A549 (cell line): Measurements from ENCODE around the gene AQP10. TPM values are rescaled to one million over a fixed set of nuclear protein-coding genes. Genes with fewer than 3 reads are reported as not detected.
"Not testable (repeated sequence)": the region's sequence is repeated elsewhere in the genome, so short reads cannot be mapped to it uniquely, and the experiment has no call there.

Experiments used
- ATAC-seq, 2 experiments: fragments of 200-7000 bp in 1 of 2; fragments of >200 bp in 1 of 2; cut with Nextera tagmentation in 1 of 2; cut with Tn5 transposase in 1 of 2; 3 replicates each; pipeline versions ENCODE4 v1.8.0 to v1.9.1; 2018 to 2020; ENCODE audit warnings: mild to moderate bottlenecking in 1 of 2, moderate library complexity in 1 of 2
- CTCF ChIA-PET: fragments of 300-600 bp; sonication (Branson Sonifier 250); formaldehyde crosslinking; extraction: SDS; loops from one replicate; lab custom pipeline; 2021; ENCODE audit warnings: antibody characterized with exemption, inconsistent platforms; lab: Yijun Ruan, JAX
- POLR2A ChIA-PET: fragments of 350-600 bp; formaldehyde crosslinking; extraction: SDS; loops from one replicate; lab custom pipeline; 2021; ENCODE audit warnings: antibody characterized with exemption, inconsistent platforms; lab: Yijun Ruan, JAX
- DNase-seq, 2 experiments: peaks; one replicate each; pipeline versions ENCODE4 v3.0.0 to v3.0.0-alpha.2; 2011 to 2016; ENCODE audit warnings: low read depth in 1 of 2, low spot score in 1 of 2
- FAIRE-seq: peaks from 2 replicates; lab custom pipeline; 2011; peaks lifted over from hg19 to GRCh38; lab: Jason Lieb, UNC
- H3K27ac ChIP-seq, 2 experiments: fragments of >200 bp; sonication (Bioruptor Twin); formaldehyde crosslinking; 3 replicates each; pipeline ENCODE4 v1.5.1; 2016 to 2017
- H3K4me1 ChIP-seq: fragments of >200 bp; sonication (Bioruptor Twin); formaldehyde crosslinking; 3 replicates; pipeline ENCODE4 v1.6.1; 2016
- H3K4me2 ChIP-seq: fragments of >200 bp; sonication (Bioruptor Twin); formaldehyde crosslinking; 3 replicates; pipeline ENCODE4 v1.6.1; 2016
- H3K4me3 ChIP-seq: fragments of >200 bp; sonication (Bioruptor Twin); formaldehyde crosslinking; 3 replicates; pipeline ENCODE4 v1.5.1; 2016
- H3K9me3 ChIP-seq: fragments of >200 bp; sonication (Bioruptor Twin); formaldehyde crosslinking; 3 replicates; pipeline ENCODE4 v1.6.1; 2016
- CBX2 ChIP-seq: fragments of 200-600 bp; sonication (generic); IDR thresholded peaks from 2 replicates; pipeline ENCODE4 v1.6.1; 2016; ENCODE audit warnings: low read depth, mild to moderate bottlenecking, borderline replicate concordance
- CBX8 ChIP-seq: fragments of 200-600 bp; sonication (generic); IDR thresholded peaks from 2 replicates; pipeline ENCODE4 v1.6.1; 2016
- EHMT2 ChIP-seq: fragments of 200-600 bp; sonication (generic); IDR thresholded peaks from 2 replicates; pipeline ENCODE4 v1.6.1; 2016; ENCODE audit warnings: antibody characterized with exemption, low read depth, mild to moderate bottlenecking, moderate library complexity
- EP300 ChIP-seq, 2 experiments: fragments of >200 bp; sonication (Bioruptor Twin); formaldehyde crosslinking; IDR thresholded peaks; 2 replicates in 1 of 2; 3 replicates in 1 of 2; pipeline ENCODE4 v1.6.1; 2016 to 2017
- ESRRA ChIP-seq: fragments of 150-350 bp; IDR thresholded peaks from 2 replicates; pipeline ENCODE4 v1.6.1; 2014; ENCODE audit warnings: mild to moderate bottlenecking, low read length, borderline replicate concordance
- FOXS1 ChIP-seq: fragments of 250-450 bp; sonication (Bioruptor Pico); IDR thresholded peaks from 2 replicates; pipeline ENCODE4 v1.5.0; 2020; ENCODE audit warnings: mild to moderate bottlenecking, moderate library complexity
- GATA3 ChIP-seq: IDR thresholded peaks from 2 replicates; pipeline ENCODE4 v1.6.1; 2012; ENCODE audit warnings: borderline replicate concordance
- HEYL ChIP-seq: fragments of 250-450 bp; sonication (Bioruptor Pico); IDR thresholded peaks from 2 replicates; pipeline ENCODE4 v1.8.0; 2021; ENCODE audit warnings: mild to moderate bottlenecking, moderate library complexity
- HOXA7 ChIP-seq: fragments of 250-450 bp; sonication (Bioruptor Pico); IDR thresholded peaks from 2 replicates; pipeline ENCODE4 v1.5.0; 2020; ENCODE audit warnings: mild to moderate bottlenecking, moderate library complexity
- JUNB ChIP-seq: fragments of >200 bp; sonication (Bioruptor Twin); formaldehyde crosslinking; IDR thresholded peaks from 2 replicates; pipeline ENCODE4 v1.6.1; 2016
- MAFK ChIP-seq: fragments of 450-650 bp; IDR thresholded peaks from 2 replicates; pipeline ENCODE4 v1.6.1; 2014; ENCODE audit not compliant: partially characterized antibody
- MAZ ChIP-seq: fragments of 150-350 bp; IDR thresholded peaks from 2 replicates; pipeline ENCODE4 v1.6.1; 2014; ENCODE audit warnings: antibody characterized with exemption, low read depth, low read length, borderline replicate concordance
- NFE2L2 ChIP-seq: fragments of 150-350 bp; conservative IDR thresholded peaks from 2 replicates; pipeline ENCODE4 v1.6.1; 2014; ENCODE audit warnings: low read length
- NPAS2 ChIP-seq: fragments of 250-450 bp; sonication (Bioruptor Pico); IDR thresholded peaks from 2 replicates; pipeline ENCODE4 v1.8.0; 2022; ENCODE audit warnings: mild to moderate bottlenecking, moderate library complexity, borderline replicate concordance
- NR3C1 ChIP-seq: fragments of >200 bp; sonication (Bioruptor Twin); formaldehyde crosslinking; IDR thresholded peaks from 3 replicates; pipeline ENCODE4 v1.6.1; 2017
- POLR2AphosphoS2 ChIP-seq: conservative IDR thresholded peaks from 2 replicates; pipeline ENCODE4 v1.6.1; 2012; ENCODE audit warnings: low read length, improper control_type of control experiment, inconsistent platforms
- RAD21 ChIP-seq, 2 experiments: fragments of >200 bp in 1 of 2; sonication (Bioruptor Twin) in 1 of 2; formaldehyde crosslinking in 1 of 2; IDR thresholded peaks in 1 of 2; conservative IDR thresholded peaks in 1 of 2; 2 replicates in 1 of 2; 3 replicates in 1 of 2; pipeline ENCODE4 v1.6.1; 2012 to 2018; ENCODE audit warnings: inconsistent platforms in 1 of 2
- RARB ChIP-seq: fragments of 250-450 bp; sonication (Bioruptor Pico); IDR thresholded peaks from 2 replicates; pipeline ENCODE4 v1.8.0; 2021; ENCODE audit warnings: mild to moderate bottlenecking, moderate library complexity
- RCOR1 ChIP-seq: fragments of 150-350 bp; IDR thresholded peaks from 2 replicates; pipeline ENCODE4 v1.6.1; 2014; ENCODE audit warnings: antibody characterized with exemption, low read length, low read depth
- RFX5 ChIP-seq: fragments of 450-650 bp; IDR thresholded peaks from 2 replicates; pipeline ENCODE4 v1.7.1; 2014; ENCODE audit warnings: antibody characterized with exemption, mild to moderate bottlenecking, moderate library complexity
- SMC3 ChIP-seq: fragments of >200 bp; sonication (Bioruptor Twin); formaldehyde crosslinking; IDR thresholded peaks from 3 replicates; pipeline ENCODE4 v1.6.1; 2018; ENCODE audit warnings: inconsistent platforms
- TFCP2L1 ChIP-seq: fragments of 250-450 bp; sonication (Bioruptor Pico); IDR thresholded peaks from 2 replicates; pipeline ENCODE4 v1.5.0; 2021; ENCODE audit warnings: mild to moderate bottlenecking
- ZFP36 ChIP-seq: fragments of 450-650 bp; IDR thresholded peaks from 2 replicates; pipeline ENCODE4 v1.6.1; 2014; ENCODE audit warnings: borderline replicate concordance; ENCODE audit not compliant: partially characterized antibody
- ZSCAN20 ChIP-seq: fragments of 250-450 bp; sonication (Bioruptor Pico); IDR thresholded peaks from 2 replicates; pipeline ENCODE4 v1.8.0; 2022; ENCODE audit warnings: mild to moderate bottlenecking, moderate library complexity
- WGBS: methylation state at CpG from one replicate; pipeline ENCODE4 v1.1.6; 2017; ENCODE audit errors: missing lambda C conversion rate; 5-methylcytosine and 5-hydroxymethylcytosine counted together
- polyA plus RNA-seq, 4 experiments: library from polyadenylated mRNA; depleted of rRNA in 3 of 4; stranded (reverse); fragments of >200 nt; fragmentation: RNase III in 1 of 4; extraction: RNeasy Plus Mini Kit Qiagen cat#74134 plus additional on column Dnase treatment in 1 of 4; gene quantifications; 2 replicates in 3 of 4; 3 replicates in 1 of 4; pipeline ENCODE4 v1.2.3, GENCODE V29; 2011 to 2017
- TF ChIP-seq, protein P1 (sequence below): fragments of 250-450 bp; sonication (Bioruptor Pico); IDR thresholded peaks from 2 replicates; pipeline ENCODE4 v1.5.0; 2020; ENCODE audit warnings: low read depth, mild to moderate bottlenecking, moderate library complexity
- TF ChIP-seq, protein P2 (sequence below): fragments of >200 bp; sonication (Bioruptor Twin); formaldehyde crosslinking; IDR thresholded peaks from 3 replicates; pipeline ENCODE4 v1.6.1; 2016
- TF ChIP-seq, protein P3 (sequence below): IDR thresholded peaks from 2 replicates; pipeline ENCODE4 v1.6.1; 2012
- TF ChIP-seq, protein P4 (sequence below): fragments of >200 bp; sonication (Bioruptor Twin); formaldehyde crosslinking; IDR thresholded peaks from 3 replicates; pipeline ENCODE4 v1.5.1; 2016

Gene AQP10
- polyA plus RNA-seq, 2 of the 4 experiments (the other 2 are of a cell fraction) = not detected

DNA sequence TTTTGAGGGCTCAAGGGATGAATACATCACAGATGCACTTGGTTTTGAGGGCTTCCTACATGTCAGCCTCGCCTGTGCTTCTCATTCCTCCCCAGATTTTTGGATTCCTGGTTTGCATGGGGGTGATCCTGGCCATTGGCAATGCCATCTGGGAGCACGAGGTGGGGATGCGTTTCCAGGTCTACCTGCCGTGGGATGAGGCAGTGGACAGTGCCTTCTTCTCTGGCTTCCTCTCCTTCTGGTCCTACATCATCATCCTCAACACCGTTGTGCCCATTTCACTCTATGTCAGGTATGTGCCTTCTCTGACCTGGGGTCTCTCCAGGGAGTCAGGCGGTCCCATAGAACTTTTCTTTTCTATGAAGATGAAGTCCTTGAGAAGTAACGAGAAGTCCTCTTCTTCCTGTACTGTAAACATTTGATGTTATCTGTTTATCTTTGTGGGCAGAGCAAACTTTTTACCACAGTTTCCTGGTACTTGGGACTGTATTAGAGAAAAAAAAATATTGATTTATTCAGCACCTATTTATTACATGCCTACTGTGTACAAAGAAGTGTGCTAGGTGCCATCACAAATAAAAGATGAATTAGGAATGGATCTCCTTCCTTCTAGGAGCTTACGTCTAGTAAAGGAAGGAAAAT, 16.5 kb downstream of the AQP10 start:
- CTCF ChIA-PET = interaction anchor here (1.2 to 22.0 kb wide), 4 partner anchors 9 to 74 kb away, joined by 3 to 268 read pairs (median 44); partner anchors contain the start of genes AQP10 and ATP8B2
- no peak for ATAC-seq
- WGBS = 92% methylated on average over 8 of the region's 8 CpGs
- Histone ChIP-seq H3K4me3 (no peak overlapping the region), H3K27ac (no peak overlapping the region), H3K9me3 (no peaks in the 10 kb centered on the region), H3K4me1 (peaks cover 14% of the 10 kb centered on the region), H3K4me2 (no peak overlapping the region)
- FAIRE-seq = no peak
- no peak for TF ChIP-seq HEYL (CRISPR knock-in tag)
- no peak for TF ChIP-seq JUNB
- TF ChIP-seq ZFP36 = no peak
- TF ChIP-seq GATA3 = no peak
- no peak for TF ChIP-seq HOXA7 (CRISPR knock-in tag)
- no peak for TF ChIP-seq EHMT2
- TF ChIP-seq RAD21 (conservative IDR thresholded peaks at IDR 0.05 in 1 of 2, IDR thresholded peaks at IDR 0.05 in 1 of 2) = no peak
- TF ChIP-seq, protein P1, sequence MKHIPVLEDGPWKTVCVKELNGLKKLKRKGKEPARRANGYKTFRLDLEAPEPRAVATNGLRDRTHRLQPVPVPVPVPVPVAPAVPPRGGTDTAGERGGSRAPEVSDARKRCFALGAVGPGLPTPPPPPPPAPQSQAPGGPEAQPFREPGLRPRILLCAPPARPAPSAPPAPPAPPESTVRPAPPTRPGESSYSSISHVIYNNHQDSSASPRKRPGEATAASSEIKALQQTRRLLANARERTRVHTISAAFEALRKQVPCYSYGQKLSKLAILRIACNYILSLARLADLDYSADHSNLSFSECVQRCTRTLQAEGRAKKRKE = no peak
- no peak for TF ChIP-seq ZSCAN20
- TF ChIP-seq, protein P2, sequence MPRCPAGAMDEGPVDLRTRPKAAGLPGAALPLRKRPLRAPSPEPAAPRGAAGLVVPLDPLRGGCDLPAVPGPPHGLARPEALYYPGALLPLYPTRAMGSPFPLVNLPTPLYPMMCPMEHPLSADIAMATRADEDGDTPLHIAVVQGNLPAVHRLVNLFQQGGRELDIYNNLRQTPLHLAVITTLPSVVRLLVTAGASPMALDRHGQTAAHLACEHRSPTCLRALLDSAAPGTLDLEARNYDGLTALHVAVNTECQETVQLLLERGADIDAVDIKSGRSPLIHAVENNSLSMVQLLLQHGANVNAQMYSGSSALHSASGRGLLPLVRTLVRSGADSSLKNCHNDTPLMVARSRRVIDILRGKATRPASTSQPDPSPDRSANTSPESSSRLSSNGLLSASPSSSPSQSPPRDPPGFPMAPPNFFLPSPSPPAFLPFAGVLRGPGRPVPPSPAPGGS = no peak
- TF ChIP-seq RFX5 = no peak
- TF ChIP-seq, protein P3, sequence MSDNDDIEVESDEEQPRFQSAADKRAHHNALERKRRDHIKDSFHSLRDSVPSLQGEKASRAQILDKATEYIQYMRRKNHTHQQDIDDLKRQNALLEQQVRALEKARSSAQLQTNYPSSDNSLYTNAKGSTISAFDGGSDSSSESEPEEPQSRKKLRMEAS = no peak
- no peak for TF ChIP-seq RARB (CRISPR knock-in tag)
- no peak for TF ChIP-seq MAFK
- TF ChIP-seq ESRRA = no peak
- TF ChIP-seq NR3C1 = no peak
- TF ChIP-seq CBX8 = no peak
- no peak for DNase-seq
- POLR2A ChIA-PET = interaction anchor here (0.6 kb wide), 1 partner anchor 128 kb away, joined by 4 read pairs; no protein-coding TSS in a partner anchor

DNA sequence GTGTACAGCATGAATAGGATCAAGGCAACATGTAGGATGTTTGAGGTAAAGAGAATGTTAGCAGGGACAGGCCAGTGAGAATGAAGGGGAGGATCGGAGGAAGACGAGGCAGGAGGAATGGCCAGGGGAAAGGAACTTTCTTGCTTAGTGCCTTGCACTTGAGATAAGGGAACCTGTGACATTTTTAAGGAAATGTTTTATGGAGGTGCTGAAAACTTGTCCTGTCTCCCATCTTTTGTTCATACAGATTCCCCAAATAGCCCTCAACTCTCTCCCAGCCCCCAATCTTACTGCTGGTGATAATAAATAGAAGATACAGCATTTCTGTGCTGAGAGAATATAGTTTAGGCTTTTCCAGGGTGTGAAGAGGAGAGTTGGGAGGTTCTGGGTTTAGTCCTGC, 18.0 kb downstream of the AQP10 start:
- DNase-seq (no peak), FAIRE-seq (no peak), ATAC-seq (no peak)
- no peak overlapping the region for H3K27ac ChIP-seq
- TF ChIP-seq, protein P4, sequence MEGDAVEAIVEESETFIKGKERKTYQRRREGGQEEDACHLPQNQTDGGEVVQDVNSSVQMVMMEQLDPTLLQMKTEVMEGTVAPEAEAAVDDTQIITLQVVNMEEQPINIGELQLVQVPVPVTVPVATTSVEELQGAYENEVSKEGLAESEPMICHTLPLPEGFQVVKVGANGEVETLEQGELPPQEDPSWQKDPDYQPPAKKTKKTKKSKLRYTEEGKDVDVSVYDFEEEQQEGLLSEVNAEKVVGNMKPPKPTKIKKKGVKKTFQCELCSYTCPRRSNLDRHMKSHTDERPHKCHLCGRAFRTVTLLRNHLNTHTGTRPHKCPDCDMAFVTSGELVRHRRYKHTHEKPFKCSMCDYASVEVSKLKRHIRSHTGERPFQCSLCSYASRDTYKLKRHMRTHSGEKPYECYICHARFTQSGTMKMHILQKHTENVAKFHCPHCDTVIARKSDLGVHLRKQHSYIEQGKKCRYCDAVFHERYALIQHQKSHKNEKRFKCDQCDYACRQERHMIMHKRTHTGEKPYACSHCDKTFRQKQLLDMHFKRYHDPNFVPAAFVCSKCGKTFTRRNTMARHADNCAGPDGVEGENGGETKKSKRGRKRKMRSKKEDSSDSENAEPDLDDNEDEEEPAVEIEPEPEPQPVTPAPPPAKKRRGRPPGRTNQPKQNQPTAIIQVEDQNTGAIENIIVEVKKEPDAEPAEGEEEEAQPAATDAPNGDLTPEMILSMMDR = no peak
- TF ChIP-seq, protein P3 = no peak
- TF ChIP-seq TFCP2L1 (no peak), HOXA7 (CRISPR knock-in tag) (no peak), NPAS2 (CRISPR knock-in tag) (no peak), EP300 (IDR thresholded peaks at IDR 0.05) (no peak), CBX8 (no peak), NFE2L2 (no peak), FOXS1 (CRISPR knock-in tag) (no peak), RCOR1 (no peak), MAZ (no peak), GATA3 (no peak), JUNB (no peak), POLR2AphosphoS2 (no peak), CBX2 (no peak), SMC3 (no peak), NR3C1 (no peak)
- TF ChIP-seq, protein P2 = no peak
- no peak overlapping the region for H3K4me2 ChIP-seq
- ChIA-PET POLR2A (no interaction called here), CTCF (interaction anchor here (1.0 to 22.0 kb wide), 3 partner anchors 9 to 15 kb away, joined by 3 to 268 read pairs (median 5); partner anchors contain the start of genes AQP10 and ATP8B2)
- H3K9me3 ChIP-seq = no peaks in the 10 kb centered on the region
- peaks cover 12% of the 10 kb centered on the region for H3K4me1 ChIP-seq
- 94% methylated on average over 2 of the region's 2 CpGs for WGBS
- no peak overlapping the region for H3K4me3 ChIP-seq

DNA sequence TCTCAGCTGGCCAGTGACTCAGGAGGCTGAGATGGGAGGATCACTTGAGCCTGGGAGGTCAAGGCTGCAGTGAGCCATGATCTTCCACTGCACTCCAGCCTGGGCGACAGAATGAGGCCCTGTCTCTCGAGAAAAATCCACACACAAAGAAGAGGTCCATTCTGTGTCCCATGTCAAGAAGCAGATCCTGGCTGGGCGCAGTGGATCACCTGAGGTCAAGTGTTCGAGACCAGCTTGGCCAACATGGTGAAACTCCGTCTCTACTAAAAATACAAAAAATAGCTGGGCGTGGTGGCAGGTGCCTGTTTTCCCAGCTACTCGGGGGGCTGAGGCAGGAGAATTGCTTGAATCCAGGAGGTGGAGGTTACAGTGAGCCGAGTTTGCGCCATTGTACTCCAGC, 20.5 kb downstream of the AQP10 start:
- ATAC-seq, H3K4me2 ChIP-seq, DNase-seq, H3K4me3 ChIP-seq, H3K27ac ChIP-seq, H3K9me3 ChIP-seq, H3K4me1 ChIP-seq, POLR2A ChIA-PET, FAIRE-seq: not testable (repeated sequence)
- CTCF ChIA-PET = interaction anchor here (0.6 to 22.0 kb wide), 3 partner anchors 17 to 329 kb away, joined by 3 to 268 read pairs (median 4); partner anchors contain the start of genes AQP10 and ATP8B2
- 88% methylated on average over 9 of the region's 9 CpGs for WGBS
